ENCODE results near the gene UBXN10. TPM values are rescaled to one million over a fixed set of nuclear protein-coding genes. Genes with fewer than 3 reads are reported as not detected.
A peak's percentile ranks its signal among the peaks of the same experiment; 100 is the strongest.

UBXN10 gene
- total RNA-seq, 1 donor from 2014 or later = 0.52 TPM

GRCh38 chr1:20189664-20190063, 3.8 kb downstream of the UBXN10 start:
- H3K9me3 ChIP-seq (ENCODE audit: control insufficient read depth in 3 of 3, low read length in 3 of 3) = no peaks in the 10 kb centered on the region
- no peak overlapping the region for H3K9ac ChIP-seq (ENCODE audit: low read depth in 1 of 3, low read length in 3 of 3)
- H3K4me1 ChIP-seq (ENCODE audit: control insufficient read depth in 3 of 3, insufficient read depth in 3 of 3, low read length in 3 of 3) = peaks cover 6 to 8% (median 6%) of the 10 kb centered on the region in 3 donors
- H3K4me3 ChIP-seq (ENCODE audit: low read length in 3 of 3) = no peak overlapping the region
- no peaks in the 10 kb centered on the region for H3K36me3 ChIP-seq (ENCODE audit: control insufficient read depth in 3 of 3, insufficient read depth in 3 of 3, low read length in 3 of 3)
- H3K27me3 ChIP-seq (ENCODE audit: control insufficient read depth in 3 of 3, insufficient read depth in 3 of 3, low read length in 3 of 3) = peaks cover 37 to 62% (median 54%) of the 10 kb centered on the region in 3 donors
- H3K27ac ChIP-seq (ENCODE audit: low read depth, low read length) = no peak overlapping the region

GRCh38 chr1:20190256-20191160, 4.6 kb downstream of the UBXN10 start:
- Histone ChIP-seq H3K27me3 (ENCODE audit: control insufficient read depth in 3 of 3, insufficient read depth in 3 of 3, low read length in 3 of 3) (peaks cover 31 to 55% (median 46%) of the 10 kb centered on the region in 3 donors), H3K27ac (ENCODE audit: low read depth, low read length) (no peak overlapping the region), H3K36me3 (ENCODE audit: control insufficient read depth in 3 of 3, insufficient read depth in 3 of 3, low read length in 3 of 3) (no peaks in the 10 kb centered on the region), H3K9me3 (ENCODE audit: control insufficient read depth in 3 of 3, low read length in 3 of 3) (no peaks in the 10 kb centered on the region), H3K4me3 (ENCODE audit: low read length in 3 of 3) (no peak overlapping the region), H3K9ac (ENCODE audit: low read depth in 1 of 3, low read length in 3 of 3) (no peak overlapping the region), H3K4me1 (ENCODE audit: control insufficient read depth in 3 of 3, insufficient read depth in 3 of 3, low read length in 3 of 3) (peaks cover 9 to 13% (median 11%) of the 10 kb centered on the region in 3 donors)

- no peak overlapping the region for H3K27ac ChIP-seq (ENCODE audit: low read depth, low read length)
- no peaks in the 10 kb centered on the region for H3K9me3 ChIP-seq (ENCODE audit: control insufficient read depth in 3 of 3, low read length in 3 of 3)
- H3K36me3 ChIP-seq (ENCODE audit: control insufficient read depth in 3 of 3, insufficient read depth in 3 of 3, low read length in 3 of 3) = no peaks in the 10 kb centered on the region
- H3K4me3 ChIP-seq (ENCODE audit: low read length in 3 of 3) = no peak overlapping the region
- H3K9ac ChIP-seq (ENCODE audit: low read depth in 1 of 3, low read length in 3 of 3) = no peak overlapping the region
- H3K4me1 ChIP-seq (ENCODE audit: control insufficient read depth in 3 of 3, insufficient read depth in 3 of 3, low read length in 3 of 3) = peaks cover 6 to 10% (median 7%) of the 10 kb centered on the region in 3 donors
- peaks cover 26 to 51% (median 50%) of the 10 kb centered on the region in 3 donors for H3K27me3 ChIP-seq (ENCODE audit: control insufficient read depth in 3 of 3, insufficient read depth in 3 of 3, low read length in 3 of 3)
Observed at GRCh38 chr1:20191266-20191825, 5.5 kb downstream of the UBXN10 start.

- Histone ChIP-seq H3K27me3 (ENCODE audit: control insufficient read depth in 3 of 3, insufficient read depth in 3 of 3, low read length in 3 of 3) (peaks cover 25 to 48% (median 42%) of the 10 kb centered on the region in 3 donors), H3K27ac (ENCODE audit: low read depth, low read length) (no peak overlapping the region), H3K4me3 (ENCODE audit: low read length in 3 of 3) (no peak overlapping the region), H3K9ac (ENCODE audit: low read depth in 1 of 3, low read length in 3 of 3) (no peak overlapping the region), H3K9me3 (ENCODE audit: control insufficient read depth in 3 of 3, low read length in 3 of 3) (no peaks in the 10 kb centered on the region), H3K4me1 (ENCODE audit: control insufficient read depth in 3 of 3, insufficient read depth in 3 of 3, low read length in 3 of 3) (peaks cover 3 to 7% (median 5%) of the 10 kb centered on the region in 3 donors), H3K36me3 (ENCODE audit: control insufficient read depth in 3 of 3, insufficient read depth in 3 of 3, low read length in 3 of 3) (no peaks in the 10 kb centered on the region)
Observed at GRCh38 chr1:20192364-20192763, 6.5 kb downstream of the UBXN10 start.

- Histone ChIP-seq H3K4me3 (ENCODE audit: low read length in 3 of 3) (no peak overlapping the region), H3K4me1 (ENCODE audit: control insufficient read depth in 3 of 3, insufficient read depth in 3 of 3, low read length in 3 of 3) (peaks cover 3 to 7% (median 5%) of the 10 kb centered on the region in 3 donors), H3K9ac (ENCODE audit: low read depth in 1 of 3, low read length in 3 of 3) (no peak overlapping the region), H3K36me3 (ENCODE audit: control insufficient read depth in 3 of 3, insufficient read depth in 3 of 3, low read length in 3 of 3) (no peaks in the 10 kb centered on the region), H3K9me3 (ENCODE audit: control insufficient read depth in 3 of 3, low read length in 3 of 3) (no peaks in the 10 kb centered on the region), H3K27me3 (ENCODE audit: control insufficient read depth in 3 of 3, insufficient read depth in 3 of 3, low read length in 3 of 3) (peaks cover 27 to 46% (median 41%) of the 10 kb centered on the region in 3 donors), H3K27ac (ENCODE audit: low read depth, low read length) (no peak overlapping the region)
Observed at GRCh38 chr1:20192871-20193411, 7.0 kb downstream of the UBXN10 start.

GRCh38 chr1:20194224-20194623, 8.3 kb downstream of the UBXN10 start:
- Histone ChIP-seq H3K9me3 (ENCODE audit: control insufficient read depth in 3 of 3, low read length in 3 of 3) (no peaks in the 10 kb centered on the region), H3K36me3 (ENCODE audit: control insufficient read depth in 3 of 3, insufficient read depth in 3 of 3, low read length in 3 of 3) (no peaks in the 10 kb centered on the region), H3K27ac (ENCODE audit: low read depth, low read length) (no peak overlapping the region), H3K4me3 (ENCODE audit: low read length in 3 of 3) (no peak overlapping the region), H3K9ac (ENCODE audit: low read depth in 1 of 3, low read length in 3 of 3) (no peak overlapping the region), H3K27me3 (ENCODE audit: control insufficient read depth in 3 of 3, insufficient read depth in 3 of 3, low read length in 3 of 3) (peaks cover 18 to 34% (median 29%) of the 10 kb centered on the region in 3 donors), H3K4me1 (ENCODE audit: control insufficient read depth in 3 of 3, insufficient read depth in 3 of 3, low read length in 3 of 3) (peaks cover 4 to 7% (median 5%) of the 10 kb centered on the region in 3 donors)

- Histone ChIP-seq H3K9me3 (ENCODE audit: control insufficient read depth in 3 of 3, low read length in 3 of 3) (no peaks in the 10 kb centered on the region), H3K27ac (ENCODE audit: low read depth, low read length) (no peak overlapping the region), H3K27me3 (ENCODE audit: control insufficient read depth in 3 of 3, insufficient read depth in 3 of 3, low read length in 3 of 3) (peaks cover 17 to 28% (median 24%) of the 10 kb centered on the region in 3 donors), H3K36me3 (ENCODE audit: control insufficient read depth in 3 of 3, insufficient read depth in 3 of 3, low read length in 3 of 3) (no peaks in the 10 kb centered on the region), H3K4me3 (ENCODE audit: low read length in 3 of 3) (peak overlapping the region; percentile 26 to 60 (median 30)), H3K4me1 (ENCODE audit: control insufficient read depth in 3 of 3, insufficient read depth in 3 of 3, low read length in 3 of 3) (peaks cover 5 to 7% (median 7%) of the 10 kb centered on the region in 3 donors), H3K9ac (ENCODE audit: low read depth in 1 of 3, low read length in 3 of 3) (peak overlapping the region in 1 of 3 donors; percentile 66)
Observed at GRCh38 chr1:20194757-20195461, 9.0 kb downstream of the UBXN10 start.

- Histone ChIP-seq H3K36me3 (ENCODE audit: control insufficient read depth in 3 of 3, insufficient read depth in 3 of 3, low read length in 3 of 3) (no peaks in the 10 kb centered on the region), H3K9me3 (ENCODE audit: control insufficient read depth in 3 of 3, low read length in 3 of 3) (no peaks in the 10 kb centered on the region), H3K9ac (ENCODE audit: low read depth in 1 of 3, low read length in 3 of 3) (peak overlapping the region in 1 of 3 donors; percentile 66), H3K27me3 (ENCODE audit: control insufficient read depth in 3 of 3, insufficient read depth in 3 of 3, low read length in 3 of 3) (peaks cover 16 to 28% (median 21%) of the 10 kb centered on the region in 3 donors), H3K4me1 (ENCODE audit: control insufficient read depth in 3 of 3, insufficient read depth in 3 of 3, low read length in 3 of 3) (peaks cover 5 to 7% (median 7%) of the 10 kb centered on the region in 3 donors), H3K4me3 (ENCODE audit: low read length in 3 of 3) (no peak overlapping the region), H3K27ac (ENCODE audit: low read depth, low read length) (no peak overlapping the region)
Observed at GRCh38 chr1:20195462-20195780, 9.5 kb downstream of the UBXN10 start.

GRCh38 chr1:20197329-20197791, 11.5 kb downstream of the UBXN10 start:
- no peaks in the 10 kb centered on the region for H3K36me3 ChIP-seq (ENCODE audit: control insufficient read depth in 3 of 3, insufficient read depth in 3 of 3, low read length in 3 of 3)
- no peak overlapping the region for H3K27ac ChIP-seq (ENCODE audit: low read depth, low read length)
- H3K9me3 ChIP-seq (ENCODE audit: control insufficient read depth in 3 of 3, low read length in 3 of 3) = no peaks in the 10 kb centered on the region
- peaks cover 5 to 7% (median 7%) of the 10 kb centered on the region in 3 donors for H3K4me1 ChIP-seq (ENCODE audit: control insufficient read depth in 3 of 3, insufficient read depth in 3 of 3, low read length in 3 of 3)
- H3K27me3 ChIP-seq (ENCODE audit: control insufficient read depth in 3 of 3, insufficient read depth in 3 of 3, low read length in 3 of 3) = peaks cover 7 to 21% (median 15%) of the 10 kb centered on the region in 3 donors
- no peak overlapping the region for H3K9ac ChIP-seq (ENCODE audit: low read depth in 1 of 3, low read length in 3 of 3)
- H3K4me3 ChIP-seq (ENCODE audit: low read length in 3 of 3) = no peak overlapping the region

All from skeletal muscle tissue (tissue), 4 donors.